Measurements from ENCODE around the gene KANSL1.
"Not testable (repeated sequence)": the region's sequence is repeated elsewhere in the genome, so short reads cannot be mapped to it uniquely, and the experiment has no call there.

DNA sequence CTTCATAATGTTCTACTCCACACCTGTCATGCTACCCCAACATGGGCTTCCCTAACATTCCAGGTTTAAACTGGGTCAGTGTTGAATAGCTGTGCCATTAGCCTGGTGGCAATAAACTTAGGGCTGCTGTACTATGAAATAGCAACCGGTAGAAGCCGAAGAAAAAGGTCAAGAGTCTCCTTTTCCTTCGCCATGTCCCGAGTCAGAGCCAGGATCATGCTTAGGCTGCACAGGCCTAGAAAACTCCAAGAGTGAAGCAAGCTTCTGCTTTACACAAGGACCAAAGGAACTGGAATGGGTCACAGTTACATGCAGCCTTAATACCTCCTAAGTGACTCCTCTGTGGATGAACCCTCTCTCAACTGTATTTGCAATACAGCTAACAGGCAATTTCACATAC lies 105.4 kb downstream of the KANSL1 start:
- not testable (repeated sequence) for TF ChIP-seq EZH2 (IDR thresholded peaks at IDR 0.05; ENCODE audit: insufficient read depth, poor library complexity, severe bottlenecking); EZH2phosphoT487 (IDR thresholded peaks at IDR 0.05; ENCODE audit: insufficient read depth, low read depth)

All from GM23248 (cell line).